ENCODE data around the gene CUL9. TPM values are rescaled to one million over a fixed set of nuclear protein-coding genes. Genes with fewer than 3 reads are reported as not detected.

Gene CUL9
- total RNA-seq, 4 donors from 2014 or later, result 26.2 to 50.9 (median 32.5) TPM

DNA sequence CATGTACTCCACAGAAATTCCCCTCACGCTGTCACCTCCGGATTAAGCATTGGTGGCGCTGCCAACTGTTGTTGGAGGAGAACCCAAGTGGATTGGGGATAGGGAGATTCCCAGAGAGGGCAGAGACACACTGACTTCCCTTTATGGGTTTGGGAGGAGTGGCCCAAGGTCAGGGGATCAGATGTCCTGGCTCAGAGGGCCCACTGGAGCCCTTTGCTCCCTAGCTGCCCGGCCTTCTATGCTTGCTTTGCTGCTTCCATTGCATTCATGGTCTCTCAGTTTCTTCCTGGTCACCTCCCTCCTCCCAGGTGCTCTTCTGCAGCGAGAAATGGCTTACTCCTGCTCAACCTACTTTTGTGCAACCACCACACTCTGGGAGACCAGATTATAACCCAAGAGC, 14.3 kb downstream of the CUL9 start:
- 82 to 92% methylated on average over 5 of the region's 5 CpGs for WGBS, 2 donors
- H3K27ac ChIP-seq, result no peak overlapping the region
- peaks cover 15 to 100% (median 30%) of the 10 kb centered on the region in 3 donors for H3K36me3 ChIP-seq
- DNase-seq, result no peak
- TF ChIP-seq, protein P1, sequence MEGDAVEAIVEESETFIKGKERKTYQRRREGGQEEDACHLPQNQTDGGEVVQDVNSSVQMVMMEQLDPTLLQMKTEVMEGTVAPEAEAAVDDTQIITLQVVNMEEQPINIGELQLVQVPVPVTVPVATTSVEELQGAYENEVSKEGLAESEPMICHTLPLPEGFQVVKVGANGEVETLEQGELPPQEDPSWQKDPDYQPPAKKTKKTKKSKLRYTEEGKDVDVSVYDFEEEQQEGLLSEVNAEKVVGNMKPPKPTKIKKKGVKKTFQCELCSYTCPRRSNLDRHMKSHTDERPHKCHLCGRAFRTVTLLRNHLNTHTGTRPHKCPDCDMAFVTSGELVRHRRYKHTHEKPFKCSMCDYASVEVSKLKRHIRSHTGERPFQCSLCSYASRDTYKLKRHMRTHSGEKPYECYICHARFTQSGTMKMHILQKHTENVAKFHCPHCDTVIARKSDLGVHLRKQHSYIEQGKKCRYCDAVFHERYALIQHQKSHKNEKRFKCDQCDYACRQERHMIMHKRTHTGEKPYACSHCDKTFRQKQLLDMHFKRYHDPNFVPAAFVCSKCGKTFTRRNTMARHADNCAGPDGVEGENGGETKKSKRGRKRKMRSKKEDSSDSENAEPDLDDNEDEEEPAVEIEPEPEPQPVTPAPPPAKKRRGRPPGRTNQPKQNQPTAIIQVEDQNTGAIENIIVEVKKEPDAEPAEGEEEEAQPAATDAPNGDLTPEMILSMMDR (IDR thresholded peaks at IDR 0.05), result no peak
- TF ChIP-seq POLR2A (IDR thresholded peaks at IDR 0.05), result no peak
- H3K9me3 ChIP-seq, result no peaks in the 10 kb centered on the region
- intact Hi-C loops (cut with DNase I), result no loop called here
- H3K27me3 ChIP-seq, result no peaks in the 10 kb centered on the region
- no peak overlapping the region for H3K4me3 ChIP-seq
- H3K4me1 ChIP-seq, result no peaks in the 10 kb centered on the region

- 90 to 92% methylated on average over 2 to 5 of the region's 6 CpGs for WGBS, 2 donors
- Histone ChIP-seq H3K4me3 (no peak overlapping the region), H3K27me3 (no peaks in the 10 kb centered on the region), H3K9me3 (no peaks in the 10 kb centered on the region), H3K27ac (no peak overlapping the region), H3K36me3 (peaks cover 16 to 99% (median 28%) of the 10 kb centered on the region in 3 donors), H3K4me1 (no peaks in the 10 kb centered on the region)
- TF ChIP-seq POLR2A (IDR thresholded peaks at IDR 0.05), result no peak
- TF ChIP-seq, protein P1 (IDR thresholded peaks at IDR 0.05), result no peak
- intact Hi-C loops (cut with DNase I), result no loop called here
- no peak for DNase-seq
Observed at GRCh38 chr6:43199912-43200311, 17.9 kb downstream of the CUL9 start.

- no peak for TF ChIP-seq POLR2A (IDR thresholded peaks at IDR 0.05)
- TF ChIP-seq, protein P1 (IDR thresholded peaks at IDR 0.05), result no peak
- 89 to 98% methylated on average over 6 of the region's 6 CpGs for WGBS, 2 donors
- H3K9me3 ChIP-seq, result no peaks in the 10 kb centered on the region
- intact Hi-C loops (cut with DNase I), result no loop called here
- DNase-seq, result no peak
- H3K27me3 ChIP-seq, result no peaks in the 10 kb centered on the region
- H3K4me3 ChIP-seq, result no peak overlapping the region
- no peaks in the 10 kb centered on the region for H3K4me1 ChIP-seq
- peaks cover 17 to 99% (median 24%) of the 10 kb centered on the region in 3 donors for H3K36me3 ChIP-seq
- no peak overlapping the region for H3K27ac ChIP-seq
Observed at GRCh38 chr6:43200541-43200940, 18.5 kb downstream of the CUL9 start.

- Histone ChIP-seq H3K4me3 (no peak overlapping the region), H3K4me1 (no peaks in the 10 kb centered on the region), H3K27ac (no peak overlapping the region), H3K36me3 (peaks cover 12 to 98% (median 13%) of the 10 kb centered on the region in 3 donors), H3K27me3 (no peaks in the 10 kb centered on the region), H3K9me3 (no peaks in the 10 kb centered on the region)
- intact Hi-C loops (cut with DNase I), result no loop called here
- TF ChIP-seq, protein P1 (IDR thresholded peaks at IDR 0.05), result no peak
- no peak for TF ChIP-seq POLR2A (IDR thresholded peaks at IDR 0.05)
- 80 to 84% methylated on average over 3 to 5 of the region's 5 CpGs for WGBS, 2 donors
- DNase-seq, result no peak
Observed at GRCh38 chr6:43202451-43202850, 20.5 kb downstream of the CUL9 start.

DNA sequence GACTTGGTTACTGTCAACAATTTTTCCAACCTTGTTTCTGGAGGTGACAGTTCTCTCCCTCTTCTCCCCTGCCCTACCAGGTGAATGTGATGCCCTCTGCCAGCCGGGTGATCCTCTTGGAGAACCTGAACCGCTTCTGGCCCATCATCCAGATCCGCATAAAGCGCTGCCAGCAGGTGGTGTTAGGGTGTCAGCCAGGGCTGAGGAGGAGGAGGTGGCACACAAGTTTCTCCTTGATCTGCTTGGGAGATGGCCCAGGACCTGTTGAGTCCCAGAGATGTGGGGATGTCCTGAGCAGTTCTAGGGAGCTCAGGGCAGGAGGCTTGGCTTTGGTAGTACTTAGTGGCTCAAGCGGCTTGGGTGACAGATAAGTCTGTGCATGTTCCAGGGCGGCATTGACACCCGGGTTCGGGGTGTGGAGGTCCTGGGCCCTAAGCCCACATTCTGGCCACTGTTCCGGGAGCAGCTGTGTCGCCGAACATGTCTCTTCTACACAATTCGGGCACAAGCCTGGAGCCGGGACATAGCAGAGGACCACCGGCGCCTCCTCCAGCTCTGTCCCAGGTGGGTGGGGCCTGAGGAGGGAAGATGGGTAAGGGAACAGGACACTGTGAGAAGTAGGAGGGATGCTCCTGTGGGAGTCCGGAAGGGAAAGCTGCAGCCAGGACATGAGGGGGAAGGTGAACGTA, 21.2 kb downstream of the CUL9 start:
- WGBS, 2 donors, result 86 to 93% methylated on average over 2 to 9 of the region's 17 CpGs
- DNase-seq, result no peak
- no peaks in the 10 kb centered on the region for H3K27me3 ChIP-seq
- no peak overlapping the region for H3K27ac ChIP-seq
- H3K4me3 ChIP-seq, result no peak overlapping the region
- intact Hi-C loops (cut with DNase I), result no loop called here
- H3K4me1 ChIP-seq, result no peaks in the 10 kb centered on the region
- H3K9me3 ChIP-seq, result no peaks in the 10 kb centered on the region
- TF ChIP-seq, protein P1 (IDR thresholded peaks at IDR 0.05), result peak in 1 of 6 experiments; percentile 6
- TF ChIP-seq POLR2A (IDR thresholded peaks at IDR 0.05), result no peak
- peaks cover 12 to 90% (median 13%) of the 10 kb centered on the region in 3 donors for H3K36me3 ChIP-seq

Measured in esophagus squamous epithelium (tissue), 5 donors.